H1 (cell line): ENCODE data around the gene WDR33.

Experiments
- CBX8 ChIP-seq: fragments of 300-800, 300-1000 bp; sonication (generic); IDR thresholded peaks from 2 replicates; pipeline ENCODE4 v1.7.1; 2016; ENCODE audit warnings: low read depth, low read length, borderline replicate concordance
- EP300 ChIP-seq, 2 experiments: IDR thresholded peaks; 1 replicate in 1 of 2; 2 replicates in 1 of 2; pipeline ENCODE4 v1.6.1; 2011 to 2012; ENCODE audit warnings: low read depth in 2 of 2, low read length in 2 of 2, mild to moderate bottlenecking in 2 of 2, borderline replicate concordance in 1 of 2, inconsistent platforms in 1 of 2, moderate library complexity in 1 of 2
- EZH2 ChIP-seq: fragments of 200-600 bp; sonication (generic); IDR thresholded peaks from 2 replicates; pipeline ENCODE4 v1.7.1; 2012; ENCODE audit warnings: low read depth, mild to moderate bottlenecking, moderate library complexity, low read length, inconsistent platforms; ENCODE audit not compliant: severe bottlenecking
- GABPA ChIP-seq: IDR thresholded peaks from 2 replicates; pipeline ENCODE4 v1.6.1; 2011; ENCODE audit warnings: mild to moderate bottlenecking, low read length, moderate library complexity, borderline replicate concordance; ENCODE audit not compliant: insufficient read depth
- HDAC6 ChIP-seq: IDR thresholded peaks from one replicate; pipeline ENCODE4 v1.7.1; 2012; ENCODE audit warnings: low read depth, mild to moderate bottlenecking, inconsistent platforms, low read length, moderate library complexity
- POLR2A ChIP-seq, 2 experiments: IDR thresholded peaks; 1 replicate in 1 of 2; 2 replicates in 1 of 2; pipeline ENCODE4 v1.6.1; 2011; ENCODE audit warnings: low read depth in 2 of 2, low read length in 2 of 2, mild to moderate bottlenecking in 2 of 2; ENCODE audit errors: control extremely low read depth in 1 of 2
- POLR2AphosphoS5 ChIP-seq: IDR thresholded peaks from 2 replicates; pipeline ENCODE4 v1.6.1; 2011; ENCODE audit warnings: low read depth, low read length
- RFX5 ChIP-seq: IDR thresholded peaks from 2 replicates; pipeline ENCODE4 v1.6.1; 2011; ENCODE audit warnings: low read depth, low read length, improper control_type of control experiment, borderline replicate concordance
- YY1 ChIP-seq: IDR thresholded peaks from 2 replicates; pipeline ENCODE4 v1.6.1; 2011; ENCODE audit warnings: low read depth, mild to moderate bottlenecking, low read length
- TF ChIP-seq, protein P1 (sequence below): fragments of 300-600 bp; sonication (generic); IDR thresholded peaks from 2 replicates; pipeline ENCODE4 v1.7.1; 2012; ENCODE audit warnings: low read length, moderate library complexity, mild to moderate bottlenecking, inconsistent platforms; ENCODE audit not compliant: insufficient replicate concordance
- TF ChIP-seq, protein P2 (sequence below), 3 experiments: IDR thresholded peaks; 1 replicate in 2 of 3; 2 replicates in 1 of 3; pipeline versions ENCODE4 v1.5.1 to v1.6.1; 2011; ENCODE audit warnings: low read length in 3 of 3, mild to moderate bottlenecking in 3 of 3, inconsistent platforms in 2 of 3, low read depth in 1 of 3, moderate library complexity in 1 of 3; ENCODE audit not compliant: insufficient read depth in 1 of 3; ENCODE audit errors: control extremely low read depth in 1 of 3
- TF ChIP-seq, protein P3 (sequence below): IDR thresholded peaks from 2 replicates; pipeline ENCODE4 v1.6.1; 2012; ENCODE audit warnings: inconsistent platforms

DNA sequence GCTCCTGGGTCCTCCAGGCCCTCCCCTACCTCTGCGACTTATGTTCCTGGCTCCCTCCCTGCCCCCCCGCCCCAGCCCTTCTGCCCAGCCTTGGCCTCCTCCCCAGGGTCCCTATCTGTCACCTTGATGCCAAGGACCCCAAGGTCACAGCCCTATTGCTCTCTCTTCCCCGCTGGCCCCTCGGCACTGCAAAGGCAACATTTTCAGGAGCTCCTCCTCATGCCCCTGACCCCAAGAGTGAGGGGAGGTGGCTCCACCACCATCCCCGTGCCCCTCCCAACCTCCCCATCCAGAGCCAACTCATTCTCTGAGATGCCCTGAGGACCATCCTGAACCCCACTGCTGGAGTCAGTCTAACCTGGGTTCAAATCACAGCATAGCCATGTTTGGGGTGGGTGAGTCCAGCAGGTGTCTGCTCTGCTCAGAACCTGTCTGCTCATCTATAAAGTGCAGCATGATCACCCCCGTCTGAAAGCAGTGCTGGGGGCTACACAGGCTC, 147.4 kb downstream of the WDR33 start:
- TF ChIP-seq RFX5 (no peak), POLR2A (IDR thresholded peaks at IDR 0.05; ENCODE audit: control extremely low read depth in 1 of 2, low read depth in 2 of 2, low read length in 2 of 2) (no peak), POLR2AphosphoS5 (no peak), EP300 (IDR thresholded peaks at IDR 0.05; ENCODE audit: borderline replicate concordance in 1 of 2, low read depth in 2 of 2, low read length in 2 of 2) (no peak), HDAC6 (no peak), EZH2 (no peak), CBX8 (no peak), YY1 (no peak), GABPA (no peak)
- TF ChIP-seq, protein P1, sequence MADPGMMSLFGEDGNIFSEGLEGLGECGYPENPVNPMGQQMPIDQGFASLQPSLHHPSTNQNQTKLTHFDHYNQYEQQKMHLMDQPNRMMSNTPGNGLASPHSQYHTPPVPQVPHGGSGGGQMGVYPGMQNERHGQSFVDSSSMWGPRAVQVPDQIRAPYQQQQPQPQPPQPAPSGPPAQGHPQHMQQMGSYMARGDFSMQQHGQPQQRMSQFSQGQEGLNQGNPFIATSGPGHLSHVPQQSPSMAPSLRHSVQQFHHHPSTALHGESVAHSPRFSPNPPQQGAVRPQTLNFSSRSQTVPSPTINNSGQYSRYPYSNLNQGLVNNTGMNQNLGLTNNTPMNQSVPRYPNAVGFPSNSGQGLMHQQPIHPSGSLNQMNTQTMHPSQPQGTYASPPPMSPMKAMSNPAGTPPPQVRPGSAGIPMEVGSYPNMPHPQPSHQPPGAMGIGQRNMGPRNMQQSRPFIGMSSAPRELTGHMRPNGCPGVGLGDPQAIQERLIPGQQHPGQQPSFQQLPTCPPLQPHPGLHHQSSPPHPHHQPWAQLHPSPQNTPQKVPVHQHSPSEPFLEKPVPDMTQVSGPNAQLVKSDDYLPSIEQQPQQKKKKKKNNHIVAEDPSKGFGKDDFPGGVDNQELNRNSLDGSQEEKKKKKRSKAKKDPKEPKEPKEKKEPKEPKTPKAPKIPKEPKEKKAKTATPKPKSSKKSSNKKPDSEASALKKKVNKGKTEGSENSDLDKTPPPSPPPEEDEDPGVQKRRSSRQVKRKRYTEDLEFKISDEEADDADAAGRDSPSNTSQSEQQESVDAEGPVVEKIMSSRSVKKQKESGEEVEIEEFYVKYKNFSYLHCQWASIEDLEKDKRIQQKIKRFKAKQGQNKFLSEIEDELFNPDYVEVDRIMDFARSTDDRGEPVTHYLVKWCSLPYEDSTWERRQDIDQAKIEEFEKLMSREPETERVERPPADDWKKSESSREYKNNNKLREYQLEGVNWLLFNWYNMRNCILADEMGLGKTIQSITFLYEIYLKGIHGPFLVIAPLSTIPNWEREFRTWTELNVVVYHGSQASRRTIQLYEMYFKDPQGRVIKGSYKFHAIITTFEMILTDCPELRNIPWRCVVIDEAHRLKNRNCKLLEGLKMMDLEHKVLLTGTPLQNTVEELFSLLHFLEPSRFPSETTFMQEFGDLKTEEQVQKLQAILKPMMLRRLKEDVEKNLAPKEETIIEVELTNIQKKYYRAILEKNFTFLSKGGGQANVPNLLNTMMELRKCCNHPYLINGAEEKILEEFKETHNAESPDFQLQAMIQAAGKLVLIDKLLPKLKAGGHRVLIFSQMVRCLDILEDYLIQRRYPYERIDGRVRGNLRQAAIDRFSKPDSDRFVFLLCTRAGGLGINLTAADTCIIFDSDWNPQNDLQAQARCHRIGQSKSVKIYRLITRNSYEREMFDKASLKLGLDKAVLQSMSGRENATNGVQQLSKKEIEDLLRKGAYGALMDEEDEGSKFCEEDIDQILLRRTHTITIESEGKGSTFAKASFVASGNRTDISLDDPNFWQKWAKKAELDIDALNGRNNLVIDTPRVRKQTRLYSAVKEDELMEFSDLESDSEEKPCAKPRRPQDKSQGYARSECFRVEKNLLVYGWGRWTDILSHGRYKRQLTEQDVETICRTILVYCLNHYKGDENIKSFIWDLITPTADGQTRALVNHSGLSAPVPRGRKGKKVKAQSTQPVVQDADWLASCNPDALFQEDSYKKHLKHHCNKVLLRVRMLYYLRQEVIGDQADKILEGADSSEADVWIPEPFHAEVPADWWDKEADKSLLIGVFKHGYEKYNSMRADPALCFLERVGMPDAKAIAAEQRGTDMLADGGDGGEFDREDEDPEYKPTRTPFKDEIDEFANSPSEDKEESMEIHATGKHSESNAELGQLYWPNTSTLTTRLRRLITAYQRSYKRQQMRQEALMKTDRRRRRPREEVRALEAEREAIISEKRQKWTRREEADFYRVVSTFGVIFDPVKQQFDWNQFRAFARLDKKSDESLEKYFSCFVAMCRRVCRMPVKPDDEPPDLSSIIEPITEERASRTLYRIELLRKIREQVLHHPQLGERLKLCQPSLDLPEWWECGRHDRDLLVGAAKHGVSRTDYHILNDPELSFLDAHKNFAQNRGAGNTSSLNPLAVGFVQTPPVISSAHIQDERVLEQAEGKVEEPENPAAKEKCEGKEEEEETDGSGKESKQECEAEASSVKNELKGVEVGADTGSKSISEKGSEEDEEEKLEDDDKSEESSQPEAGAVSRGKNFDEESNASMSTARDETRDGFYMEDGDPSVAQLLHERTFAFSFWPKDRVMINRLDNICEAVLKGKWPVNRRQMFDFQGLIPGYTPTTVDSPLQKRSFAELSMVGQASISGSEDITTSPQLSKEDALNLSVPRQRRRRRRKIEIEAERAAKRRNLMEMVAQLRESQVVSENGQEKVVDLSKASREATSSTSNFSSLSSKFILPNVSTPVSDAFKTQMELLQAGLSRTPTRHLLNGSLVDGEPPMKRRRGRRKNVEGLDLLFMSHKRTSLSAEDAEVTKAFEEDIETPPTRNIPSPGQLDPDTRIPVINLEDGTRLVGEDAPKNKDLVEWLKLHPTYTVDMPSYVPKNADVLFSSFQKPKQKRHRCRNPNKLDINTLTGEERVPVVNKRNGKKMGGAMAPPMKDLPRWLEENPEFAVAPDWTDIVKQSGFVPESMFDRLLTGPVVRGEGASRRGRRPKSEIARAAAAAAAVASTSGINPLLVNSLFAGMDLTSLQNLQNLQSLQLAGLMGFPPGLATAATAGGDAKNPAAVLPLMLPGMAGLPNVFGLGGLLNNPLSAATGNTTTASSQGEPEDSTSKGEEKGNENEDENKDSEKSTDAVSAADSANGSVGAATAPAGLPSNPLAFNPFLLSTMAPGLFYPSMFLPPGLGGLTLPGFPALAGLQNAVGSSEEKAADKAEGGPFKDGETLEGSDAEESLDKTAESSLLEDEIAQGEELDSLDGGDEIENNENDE: no peak
- TF ChIP-seq, protein P2, sequence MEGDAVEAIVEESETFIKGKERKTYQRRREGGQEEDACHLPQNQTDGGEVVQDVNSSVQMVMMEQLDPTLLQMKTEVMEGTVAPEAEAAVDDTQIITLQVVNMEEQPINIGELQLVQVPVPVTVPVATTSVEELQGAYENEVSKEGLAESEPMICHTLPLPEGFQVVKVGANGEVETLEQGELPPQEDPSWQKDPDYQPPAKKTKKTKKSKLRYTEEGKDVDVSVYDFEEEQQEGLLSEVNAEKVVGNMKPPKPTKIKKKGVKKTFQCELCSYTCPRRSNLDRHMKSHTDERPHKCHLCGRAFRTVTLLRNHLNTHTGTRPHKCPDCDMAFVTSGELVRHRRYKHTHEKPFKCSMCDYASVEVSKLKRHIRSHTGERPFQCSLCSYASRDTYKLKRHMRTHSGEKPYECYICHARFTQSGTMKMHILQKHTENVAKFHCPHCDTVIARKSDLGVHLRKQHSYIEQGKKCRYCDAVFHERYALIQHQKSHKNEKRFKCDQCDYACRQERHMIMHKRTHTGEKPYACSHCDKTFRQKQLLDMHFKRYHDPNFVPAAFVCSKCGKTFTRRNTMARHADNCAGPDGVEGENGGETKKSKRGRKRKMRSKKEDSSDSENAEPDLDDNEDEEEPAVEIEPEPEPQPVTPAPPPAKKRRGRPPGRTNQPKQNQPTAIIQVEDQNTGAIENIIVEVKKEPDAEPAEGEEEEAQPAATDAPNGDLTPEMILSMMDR (IDR thresholded peaks at IDR 0.05; ENCODE audit: control extremely low read depth in 1 of 3, insufficient read depth in 1 of 3, low read depth in 1 of 3, low read length in 3 of 3): no peak
- TF ChIP-seq, protein P3, sequence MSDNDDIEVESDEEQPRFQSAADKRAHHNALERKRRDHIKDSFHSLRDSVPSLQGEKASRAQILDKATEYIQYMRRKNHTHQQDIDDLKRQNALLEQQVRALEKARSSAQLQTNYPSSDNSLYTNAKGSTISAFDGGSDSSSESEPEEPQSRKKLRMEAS: no peak
